Caki2 (cell line): ENCODE results near the gene LY6G6F. TPM values are rescaled to one million over a fixed set of nuclear protein-coding genes. Genes with fewer than 3 reads are reported as not detected.

Source experiments
- DNase-seq: peaks from one replicate; pipeline ENCODE4 v3.0.0-alpha.2; 2015; ENCODE audit warnings: low read depth
- in situ Hi-C: cut with HindIII; loops from 2 replicates; pipeline ENCODE4 v1.10.0; 2016; ENCODE audit warnings: low sequenced_read_pairs, low pct_unique_long_range_greater_than_20kb, mixed read lengths
- total RNA-seq: library from RNA; depleted of rRNA; stranded (reverse); fragments of >200 nt; shearing (Covaris generic); gene quantifications from 2 replicates; pipeline ENCODE4 v1.2.3, GENCODE V29; 2014; ENCODE audit warnings: low replicate concordance

LY6G6F gene
- total RNA-seq, 1 experiment from 2014 or later = not detected

DNA sequence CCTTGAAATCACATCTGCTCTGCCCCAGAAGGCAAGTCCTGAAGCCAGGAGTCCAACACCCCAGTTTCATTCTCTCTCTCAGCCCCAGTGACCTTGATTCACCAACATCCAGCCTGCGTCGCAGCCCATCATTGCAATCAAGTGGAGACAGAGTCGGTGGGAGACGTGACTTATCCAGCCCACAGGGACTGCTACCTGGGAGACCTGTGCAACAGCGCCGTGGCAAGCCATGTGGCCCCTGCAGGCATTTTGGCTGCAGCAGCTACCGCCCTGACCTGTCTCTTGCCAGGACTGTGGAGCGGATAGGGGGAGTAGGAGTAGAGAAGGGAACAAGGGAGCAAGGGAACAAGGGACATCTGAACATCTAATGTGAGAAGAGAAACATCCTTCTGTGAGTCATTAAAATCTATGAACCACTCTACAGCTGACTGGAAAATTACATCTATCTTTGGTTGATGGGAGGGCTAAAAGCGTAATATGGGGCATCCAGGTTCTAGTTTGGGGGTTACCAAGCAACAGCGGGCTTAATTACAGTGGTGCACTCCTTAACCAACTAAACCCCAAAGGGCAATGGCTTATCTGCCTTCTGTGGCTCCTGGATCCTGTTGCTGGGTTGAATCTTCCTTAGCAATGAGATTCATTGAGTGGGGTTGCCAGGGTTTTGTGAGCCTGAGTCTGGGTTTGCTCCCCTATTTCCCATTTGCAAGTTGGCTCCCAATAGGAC, 11.0 kb downstream of the LY6G6F start:
- no peak for DNase-seq
- in situ Hi-C loops = no loop called here

DNA sequence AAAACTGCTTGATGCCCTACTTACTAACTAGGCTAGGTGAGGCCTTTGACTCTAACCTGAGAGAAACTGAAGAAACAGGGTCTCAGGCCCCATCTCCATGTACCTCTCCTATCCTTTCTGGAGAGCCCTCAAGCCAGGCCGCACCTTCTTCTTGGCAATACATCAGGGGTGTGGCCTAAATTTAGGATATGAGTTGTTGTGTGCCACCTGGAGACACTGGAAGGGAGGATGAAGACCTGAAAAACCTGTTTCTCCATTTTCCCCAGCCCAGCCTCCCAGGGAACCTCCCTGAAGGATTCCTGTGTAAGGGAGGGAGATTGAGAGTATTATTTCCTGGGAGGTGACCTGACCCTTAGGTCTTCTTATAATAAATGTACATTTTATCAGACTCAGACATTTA, 11.6 kb downstream of the LY6G6F start:
- DNase-seq = no peak
- in situ Hi-C loops = no loop called here

- in situ Hi-C loops = no loop called here
- no peak for DNase-seq
These were observed 12.3 kb downstream of the LY6G6F start for GRCh38 chr6:31719001-31719400.

GRCh38 chr6:31720196-31720770, 13.6 kb downstream of the LY6G6F start:
- in situ Hi-C loops = no loop called here

DNA sequence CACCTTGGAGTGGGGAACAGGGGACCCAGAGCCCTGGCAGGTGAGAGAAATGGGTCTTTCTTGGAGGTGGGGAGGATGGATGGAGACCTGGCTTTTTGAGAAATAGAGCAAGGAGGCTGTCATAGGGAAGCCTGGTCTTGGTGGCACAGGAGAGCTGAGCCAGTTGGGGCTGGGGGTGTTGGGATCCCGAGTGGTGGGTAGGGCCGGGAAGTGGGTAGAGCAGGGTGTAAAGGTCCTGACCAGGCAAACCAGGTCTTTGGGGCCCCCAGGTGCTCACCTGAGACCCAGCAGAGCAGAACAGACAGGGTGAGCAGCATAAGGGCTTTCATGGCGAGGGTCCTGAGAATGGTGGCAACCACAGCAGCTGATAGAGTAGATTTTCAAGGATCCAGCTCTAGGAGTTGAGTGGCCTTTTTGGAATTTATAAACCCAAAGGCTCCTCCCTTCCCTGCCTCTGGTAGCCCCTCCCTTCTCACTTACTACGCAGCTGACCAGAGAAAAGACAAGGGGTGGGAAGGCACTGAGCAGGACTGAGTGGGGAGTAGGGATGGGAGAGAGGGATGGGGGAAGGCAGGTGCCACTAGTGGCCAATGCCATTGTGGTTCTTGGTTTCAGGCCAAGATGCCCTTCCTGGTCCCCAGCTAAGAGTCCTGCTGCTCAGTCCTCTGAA, 14.8 kb downstream of the LY6G6F start, which contains the start of gene LY6G6C:
TSS of gene LY6G6C (minus strand) at position 396 of the 670 bp plus-strand sequence. CDS start at position 329, 67 bp downstream.
- in situ Hi-C loops = no loop called here
- DNase-seq = no peak

More at GRCh38 chr6:31720196-31720770, 13.6 kb downstream of the LY6G6F start:
- no peak for DNase-seq

DNA sequence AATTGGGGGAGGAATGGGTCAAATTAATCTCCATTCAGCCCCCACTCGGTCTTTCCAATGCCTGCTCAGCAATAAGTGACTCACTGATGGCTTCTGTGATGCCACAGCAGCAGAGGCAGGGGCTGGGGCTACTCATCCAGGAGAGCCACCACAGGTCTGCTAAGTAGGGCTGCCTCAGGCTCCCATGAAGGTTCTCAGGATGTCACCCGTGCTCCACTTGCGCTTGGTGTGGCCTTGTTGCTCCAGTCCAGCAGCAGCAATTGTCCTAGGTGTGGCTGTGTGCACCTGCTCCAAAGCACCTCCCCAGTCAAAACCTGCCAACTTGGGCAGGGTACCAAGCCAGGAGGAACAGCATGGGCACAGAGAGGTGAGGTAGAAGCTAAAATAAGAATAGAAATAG, 15.5 kb downstream of the LY6G6F start:
- in situ Hi-C loops = no loop called here
- DNase-seq = no peak

DNA sequence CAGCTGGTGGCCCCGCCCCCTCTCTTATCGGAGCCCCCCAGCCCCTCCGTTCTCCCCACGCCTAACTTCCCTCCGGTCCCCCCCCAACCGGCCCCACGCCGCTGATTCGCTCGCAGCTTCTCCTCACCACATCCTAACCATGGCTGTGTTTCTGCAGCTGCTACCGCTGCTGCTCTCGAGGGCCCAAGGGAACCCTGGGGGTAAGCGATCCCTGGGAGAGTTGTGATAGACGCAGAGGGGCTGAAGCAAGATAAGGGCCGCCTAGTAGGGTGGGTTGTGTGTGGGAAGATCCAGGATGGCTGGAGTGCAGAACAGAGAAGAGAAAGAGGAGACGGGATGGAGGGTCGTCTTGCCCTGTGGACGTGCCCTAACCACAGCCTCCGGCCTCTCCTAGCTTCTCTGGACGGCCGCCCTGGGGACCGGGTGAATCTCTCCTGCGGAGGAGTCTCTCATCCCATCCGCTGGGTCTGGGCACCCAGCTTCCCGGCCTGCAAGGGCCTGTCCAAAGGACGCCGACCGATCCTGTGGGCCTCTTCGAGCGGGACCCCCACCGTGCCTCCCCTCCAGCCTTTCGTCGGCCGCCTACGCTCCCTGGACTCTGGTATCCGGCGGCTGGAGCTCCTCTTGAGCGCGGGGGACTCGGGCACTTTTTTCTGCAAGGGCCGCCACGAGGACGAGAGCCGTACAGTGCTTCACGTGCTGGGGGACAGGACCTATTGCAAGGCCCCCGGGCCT, 16.7 kb downstream of the LY6G6F start, which contains the start of gene MPIG6B:
TSS of gene MPIG6B (plus strand) at position 129 of the 735 bp plus-strand sequence. CDS start at position 140, 11 bp downstream.
- in situ Hi-C loops = no loop called here
- no peak for DNase-seq

DNA sequence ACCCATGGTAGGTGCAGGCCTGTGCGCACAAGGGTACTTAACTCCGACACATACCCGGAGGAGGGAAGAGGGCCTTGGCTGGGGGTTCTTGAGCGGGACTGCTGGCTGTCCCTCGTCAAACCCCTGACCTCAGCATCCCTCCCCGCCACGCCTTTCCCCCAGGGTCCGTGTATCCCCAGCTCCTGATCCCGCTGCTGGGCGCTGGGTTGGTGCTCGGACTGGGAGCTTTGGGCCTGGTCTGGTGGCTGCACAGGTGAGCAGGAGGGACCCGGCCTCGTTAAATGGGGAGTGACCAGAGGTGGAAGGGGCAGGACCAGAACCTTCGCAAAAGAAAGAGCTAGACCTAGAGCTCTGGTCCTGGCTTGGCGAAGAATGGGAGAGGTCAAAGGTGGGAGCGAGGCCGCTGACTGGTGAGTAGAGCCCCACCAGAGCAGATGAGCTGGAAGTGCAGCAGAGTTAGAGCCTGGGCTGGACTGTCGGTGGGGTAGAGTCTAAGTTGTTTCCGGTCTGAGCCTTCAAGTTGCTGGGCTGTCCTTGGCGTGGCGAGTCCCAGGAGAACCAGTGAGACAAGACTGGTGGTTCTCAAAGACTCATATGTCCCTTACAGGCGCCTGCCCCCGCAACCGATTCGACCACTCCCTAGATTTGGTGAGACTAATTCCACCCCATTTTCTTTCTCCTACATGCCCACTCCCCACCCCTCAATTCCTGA, 17.5 kb downstream of the LY6G6F start:
- DNase-seq = no peak
- in situ Hi-C loops = no loop called here

DNA sequence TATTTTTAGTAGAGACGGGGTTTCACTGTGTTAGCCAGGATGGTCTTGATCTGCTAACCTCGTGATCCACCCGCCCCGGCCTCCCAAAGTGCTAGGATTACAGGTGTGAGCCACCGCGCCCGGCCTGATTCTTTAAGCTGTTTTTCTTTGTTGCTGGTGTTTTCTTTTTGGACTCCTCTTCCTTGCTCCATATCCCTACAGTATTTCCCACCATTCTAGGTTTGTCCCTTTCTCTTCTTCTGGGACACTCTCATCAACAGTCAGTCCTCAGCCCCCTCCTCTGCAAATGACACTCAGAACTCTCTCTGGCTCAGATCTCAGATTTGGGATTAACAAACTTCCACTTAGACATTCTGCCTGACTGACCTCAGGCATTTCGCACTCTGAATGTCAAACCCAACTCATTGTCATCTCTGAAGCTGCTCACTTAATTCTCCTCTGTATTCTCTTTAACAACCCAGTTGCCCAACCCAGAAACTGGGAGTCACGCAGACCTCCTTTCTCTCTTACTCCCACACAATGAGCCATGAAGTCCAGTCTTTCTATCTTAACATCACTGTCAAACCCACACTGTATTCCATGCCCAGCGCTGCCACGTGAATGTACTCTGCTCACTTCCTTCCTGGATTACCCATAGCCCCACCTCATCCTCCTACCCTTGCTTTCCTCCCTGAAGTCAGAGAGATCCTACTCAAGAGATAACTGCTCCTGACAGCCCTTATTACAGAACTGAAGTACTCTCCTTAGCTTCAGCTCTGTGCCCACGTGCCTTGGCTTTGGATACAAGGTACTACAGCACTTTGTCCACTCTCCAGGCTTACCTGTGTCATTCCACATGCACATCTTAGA, 19.1 kb downstream of the LY6G6F start:
- in situ Hi-C loops = no loop called here
- DNase-seq = no peak

DNA sequence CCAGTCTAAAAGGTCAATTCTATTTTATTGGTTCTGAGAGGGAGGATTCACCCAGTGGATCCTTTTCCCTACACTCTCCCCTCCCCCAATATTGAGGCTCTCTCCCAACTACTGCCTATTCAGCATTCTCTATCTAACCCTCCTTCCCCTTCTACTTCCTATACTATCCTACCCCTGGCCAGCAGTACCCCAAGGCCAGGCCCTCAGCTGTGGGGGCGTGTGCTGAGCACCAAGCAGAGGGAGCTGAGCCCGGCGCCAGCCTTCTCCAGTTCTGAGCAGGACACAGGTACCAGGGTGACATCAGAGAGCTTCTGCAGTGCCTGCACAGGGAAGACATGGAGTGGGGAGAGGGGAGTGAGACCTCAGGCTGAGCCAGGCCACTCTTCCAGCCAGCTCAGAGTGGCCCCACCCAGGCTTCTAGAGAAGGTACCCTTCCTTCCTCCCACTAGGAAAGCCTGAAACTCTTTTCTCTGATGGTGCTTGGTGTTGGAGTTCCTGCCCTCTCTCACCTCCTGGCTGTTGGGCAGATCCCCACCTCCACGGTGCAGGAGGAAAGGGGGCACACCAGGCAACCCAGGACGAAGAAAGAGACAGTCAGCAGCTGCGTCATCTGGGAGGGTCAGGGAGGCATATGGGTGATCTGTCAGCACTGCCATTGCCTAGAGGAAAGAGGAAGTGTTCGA, 20.5 kb downstream of the LY6G6F start:
- in situ Hi-C loops = no loop called here

DNA sequence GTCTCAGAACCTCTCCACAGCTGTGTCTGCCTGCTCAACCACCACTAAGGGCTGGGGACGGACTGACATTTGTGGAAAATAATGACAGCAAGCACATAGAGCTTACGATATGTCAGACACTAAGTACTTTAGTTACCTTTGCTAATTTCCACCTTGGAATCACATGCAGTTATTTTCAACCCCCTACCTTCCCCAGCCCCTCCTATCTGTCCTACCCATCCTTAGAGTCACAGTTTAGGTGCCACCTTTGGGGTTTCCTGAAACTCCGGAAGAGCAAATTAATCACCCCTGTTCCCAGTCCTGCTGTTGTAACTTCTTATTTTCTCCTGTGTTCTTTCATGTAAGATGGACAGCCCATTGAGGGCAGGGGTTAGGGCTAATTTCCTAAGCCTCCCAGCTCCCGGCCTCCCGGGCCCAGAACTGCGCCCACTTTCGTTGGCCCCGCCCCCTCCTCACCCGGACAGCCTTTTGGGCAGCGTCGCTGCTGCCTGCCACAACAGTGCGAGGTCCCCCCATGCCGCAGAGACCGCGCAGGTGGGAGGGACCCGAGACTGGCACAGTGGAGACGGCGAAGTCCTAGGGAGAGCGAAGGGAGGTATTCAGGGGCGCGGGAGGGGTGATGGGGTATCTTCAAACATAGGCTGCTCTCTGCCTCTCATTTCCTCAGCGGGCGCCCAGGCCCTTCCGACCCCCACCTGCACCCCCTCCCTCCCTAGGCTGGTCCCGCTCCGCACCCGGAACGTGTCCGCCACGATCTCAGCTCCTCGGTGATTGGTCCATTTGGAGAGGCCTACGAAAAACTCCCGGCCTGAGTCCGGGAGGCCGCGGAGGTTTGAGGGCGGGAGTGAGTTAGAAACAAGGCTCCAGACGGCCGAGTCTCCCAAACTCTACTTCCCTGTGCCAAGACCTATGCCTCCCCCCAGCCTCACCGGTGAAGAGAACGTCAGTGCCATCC, 21.3 kb downstream of the LY6G6F start:
- no peak for DNase-seq
- in situ Hi-C loops = no loop called here

More for the DNA sequence above, 20.5 kb downstream of the LY6G6F start:
- DNase-seq = no peak

GRCh38 chr6:31728767-31729514, 22.3 kb downstream of the LY6G6F start, which contains the start of gene DDAH2:
Gene DDAH2, minus strand, starts transcription at chr6:31729299. Its CDS starts 138 bp downstream, at chr6:31729161.
- DNase-seq = no peak
- in situ Hi-C loops = no loop called here

GRCh38 chr6:31729515-31729978, 22.9 kb downstream of the LY6G6F start:
- in situ Hi-C loops = no loop called here

GRCh38 chr6:31729979-31730630, 23.4 kb downstream of the LY6G6F start:
- DNase-seq = peak; percentile 90
- in situ Hi-C loops = no loop called here

More at GRCh38 chr6:31729515-31729978, 22.9 kb downstream of the LY6G6F start:
- peak; percentile 94 for DNase-seq
